ENCODE results near the gene TLR8.

The TLR8 gene

DNA sequence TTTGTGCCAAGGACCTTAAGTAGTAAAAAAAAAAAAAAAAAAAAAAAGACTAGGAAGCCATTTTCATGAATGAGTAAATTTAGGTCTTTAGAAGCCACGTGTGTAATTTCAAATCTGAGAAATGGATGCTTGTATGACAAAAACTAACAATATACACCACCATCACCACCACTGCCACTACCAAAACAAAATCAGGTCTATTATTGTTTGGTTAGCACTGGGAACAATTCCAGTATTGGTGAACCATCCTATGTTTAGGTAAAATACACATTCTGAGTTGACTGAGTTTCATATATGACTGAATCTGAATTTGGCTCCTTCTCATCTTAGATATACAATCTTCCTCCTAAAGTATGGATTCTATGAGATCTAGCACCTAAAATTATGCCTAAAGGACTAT is 59.7 kb downstream of the TLR8 start:
- DNase-seq (ENCODE audit: low spot score): no peak

- DNase-seq (ENCODE audit: low spot score): no peak
Observed at GRCh38 chrX:12967711-12968465, 61.5 kb downstream of the TLR8 start.

DNA sequence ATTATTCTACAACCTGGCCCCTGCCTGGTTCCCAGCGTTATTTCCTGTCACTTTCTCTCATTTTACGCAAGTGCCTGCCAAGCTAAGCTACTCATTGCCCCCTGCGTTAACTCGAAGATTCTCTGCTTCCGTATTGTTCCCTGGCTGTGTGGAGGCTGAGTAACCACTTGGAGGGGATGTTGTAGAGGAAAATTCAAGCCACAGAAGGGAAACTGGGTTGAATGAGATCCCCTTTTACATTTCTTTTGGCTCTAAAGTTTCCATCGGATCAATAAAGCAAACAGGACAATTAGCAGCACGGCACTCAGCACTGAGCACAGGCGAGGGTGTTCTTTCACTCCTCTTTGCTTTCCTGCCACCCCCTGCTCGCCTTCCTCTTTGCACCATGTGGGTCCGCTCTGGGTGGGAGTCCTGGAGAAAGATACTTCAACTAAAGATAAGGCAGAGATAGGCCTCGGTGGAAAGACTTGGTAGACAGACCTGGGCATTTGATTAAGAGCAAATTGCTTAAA is 64.3 kb downstream of the TLR8 start:
- peak; percentile 68 for DNase-seq (ENCODE audit: low spot score)

DNA sequence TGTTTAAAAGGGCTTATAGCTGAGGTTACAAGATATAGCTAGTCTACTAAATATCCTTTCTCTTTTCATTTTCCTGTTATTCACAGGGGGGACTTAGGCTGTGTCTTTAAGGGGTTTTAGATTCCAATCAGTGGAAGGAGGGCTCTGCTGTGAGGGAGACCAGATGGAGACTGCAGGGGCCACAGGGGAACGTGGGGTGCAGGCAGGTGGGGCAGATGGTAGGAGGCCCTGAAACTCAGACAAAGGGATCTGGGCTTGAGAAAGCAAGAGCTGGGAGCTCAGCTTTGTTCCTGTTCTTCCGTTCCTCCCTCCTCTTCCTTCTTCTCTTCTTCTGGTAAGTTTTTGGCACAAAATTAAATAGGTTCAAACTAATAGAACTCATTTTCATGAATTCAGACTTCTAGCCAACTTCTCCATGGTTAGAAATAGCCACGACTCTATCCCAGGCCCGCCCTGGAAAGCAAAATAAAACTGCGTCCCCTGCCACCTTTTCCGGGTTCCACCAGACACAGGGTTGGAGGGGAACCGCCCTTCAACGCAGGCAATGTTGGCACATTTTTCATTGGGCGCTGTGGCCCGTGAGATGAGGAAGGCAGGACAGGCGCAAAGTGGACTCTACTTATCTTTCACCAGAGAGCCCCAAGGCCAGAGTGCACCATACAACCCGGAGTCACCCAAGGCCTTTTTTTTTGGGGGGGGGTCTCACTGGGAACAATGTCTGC is 65.0 kb downstream of the TLR8 start:
- peak; percentile 57 for DNase-seq (ENCODE audit: low spot score)

- DNase-seq (ENCODE audit: low spot score): no peak
Observed at GRCh38 chrX:12972243-12972642, 65.8 kb downstream of the TLR8 start.
